HepG2 (cell line): ENCODE results near the gene CTRL. TPM values are rescaled to one million over a fixed set of nuclear protein-coding genes. Genes with fewer than 3 reads are reported as not detected.

Experiments
- AHR ChIP-seq: IDR thresholded peaks from 2 replicates; pipeline ENCODE4 v1.6.1; 2018; ENCODE audit warnings: missing genetic modification reagents, missing compliant biosample characterization
- CBX1 ChIP-seq: IDR thresholded peaks from one replicate; pipeline ENCODE4 v1.6.1; 2016; ENCODE audit warnings: antibody characterized with exemption, low read depth
- ELF3 ChIP-seq: IDR thresholded peaks from 2 replicates; pipeline ENCODE4 v1.6.1; 2016; ENCODE audit warnings: missing genetic modification reagents, missing compliant biosample characterization
- GATA4 ChIP-seq: sonication (generic); IDR thresholded peaks from 2 replicates; pipeline ENCODE4 v1.6.1; 2016; ENCODE audit warnings: antibody characterized with exemption, low read depth, borderline replicate concordance
- GTF3A ChIP-seq: sonication (generic); formaldehyde crosslinking; conservative IDR thresholded peaks from 2 replicates; pipeline ENCODE4 v1.4.0; 2020; ENCODE audit warnings: mild to moderate bottlenecking, missing genetic modification reagents
- HNF4A ChIP-seq: sonication (generic); formaldehyde crosslinking; IDR thresholded peaks from 2 replicates; pipeline ENCODE4 v1.4.0; 2020; ENCODE audit warnings: missing genetic modification reagents
- HNRNPLL ChIP-seq: fragments of 200-400 bp; formaldehyde crosslinking; IDR thresholded peaks from 2 replicates; pipeline ENCODE4 v1.6.1; 2017; ENCODE audit warnings: mild to moderate bottlenecking, low read depth, low read length; ENCODE audit not compliant: poor library complexity, severe bottlenecking
- HOXA3 ChIP-seq: sonication (generic); formaldehyde crosslinking; IDR thresholded peaks from 2 replicates; pipeline ENCODE4 v1.5.0; 2020; ENCODE audit warnings: missing genetic modification reagents
- HOXA5 ChIP-seq: sonication (generic); formaldehyde crosslinking; IDR thresholded peaks from 2 replicates; pipeline ENCODE4 v1.4.0; 2020; ENCODE audit warnings: missing genetic modification reagents
- IRF1 ChIP-seq: sonication (generic); formaldehyde crosslinking; IDR thresholded peaks from 2 replicates; pipeline ENCODE4 v1.4.0; 2020; ENCODE audit warnings: low read depth, mild to moderate bottlenecking, missing genetic modification reagents
- LCORL ChIP-seq, 2 experiments: fragments of 450-650 bp in 1 of 2; sonication (generic) in 1 of 2; formaldehyde crosslinking in 1 of 2; IDR thresholded peaks; 2 replicates each; pipeline versions ENCODE4 v1.5.0 to v1.6.1; 2017 to 2020; ENCODE audit warnings: antibody characterized with exemption in 1 of 2, missing genetic modification reagents in 1 of 2
- MYC ChIP-seq: sonication (generic); formaldehyde crosslinking; IDR thresholded peaks from 2 replicates; pipeline ENCODE4 v1.9.0; 2021; ENCODE audit warnings: missing genetic modification reagents, borderline replicate concordance
- NFE2L2 ChIP-seq: fragments of 150-350 bp; IDR thresholded peaks from 2 replicates; pipeline ENCODE4 v1.6.1; 2014; ENCODE audit warnings: low read length
- PRMT3 ChIP-seq: sonication (generic); formaldehyde crosslinking; IDR thresholded peaks from 2 replicates; pipeline ENCODE4 v1.8.1; 2022; ENCODE audit warnings: low read depth, mild to moderate bottlenecking, moderate library complexity, missing genetic modification reagents, borderline replicate concordance
- RARA ChIP-seq: IDR thresholded peaks from 2 replicates; pipeline ENCODE4 v1.6.1; 2016; ENCODE audit warnings: missing genetic modification reagents, missing compliant biosample characterization
- SRY ChIP-seq: sonication (generic); formaldehyde crosslinking; IDR thresholded peaks from 2 replicates; pipeline ENCODE4 v1.8.0; 2022; ENCODE audit warnings: mild to moderate bottlenecking, missing genetic modification reagents
- ZNF143 ChIP-seq: sonication (generic); formaldehyde crosslinking; IDR thresholded peaks from 2 replicates; pipeline ENCODE4 v1.4.0; 2020; ENCODE audit warnings: missing genetic modification reagents
- ZNF577 ChIP-seq: sonication (generic); formaldehyde crosslinking; IDR thresholded peaks from 2 replicates; pipeline ENCODE4 v1.4.0; 2020; ENCODE audit warnings: mild to moderate bottlenecking, low read depth, missing genetic modification reagents, borderline replicate concordance
- ZNF644 ChIP-seq: IDR thresholded peaks from 2 replicates; pipeline ENCODE4 v1.6.1; 2016; ENCODE audit warnings: low read depth
- ZNF710 ChIP-seq: sonication (generic); formaldehyde crosslinking; IDR thresholded peaks from 2 replicates; pipeline ENCODE4 v1.5.0; 2020; ENCODE audit warnings: mild to moderate bottlenecking, missing genetic modification reagents, borderline replicate concordance
- ZNF850 ChIP-seq: sonication (generic); formaldehyde crosslinking; conservative IDR thresholded peaks from 2 replicates; pipeline ENCODE4 v1.9.0; 2021; ENCODE audit warnings: mild to moderate bottlenecking, missing genetic modification reagents
- ZSCAN9 ChIP-seq: IDR thresholded peaks from 2 replicates; pipeline ENCODE4 v1.6.1; 2016; ENCODE audit warnings: borderline replicate concordance
- polyA plus RNA-seq, 8 experiments: library from polyadenylated mRNA; depleted of rRNA in 3 of 8; stranded (reverse) in 7 of 8; unstranded in 1 of 8; fragments of >200 nt; fragmentation: Illumina TruSeq in 4 of 8; extraction: Trizol in 4 of 8; gene quantifications; 2 replicates each; pipeline versions ENCODE4 v1.2.1 to v1.2.3, GENCODE V29; 2011 to 2016; ENCODE audit warnings: low read depth in 4 of 8, missing spikeins in 1 of 8, mixed read lengths in 1 of 8; ENCODE audit not compliant: insufficient read depth in 1 of 8
- total RNA-seq, 5 experiments: library from RNA; depleted of rRNA; stranded (reverse); fragments of >200 nt; fragmentation: Illumina TruSeq; extraction: Trizol; gene quantifications; 2 replicates each; pipeline ENCODE4 v1.2.3, GENCODE V29; 2016; ENCODE audit warnings: low read depth in 1 of 5
- TF ChIP-seq, protein P1 (sequence below): sonication (generic); formaldehyde crosslinking; IDR thresholded peaks from 2 replicates; pipeline ENCODE4 v1.8.0; 2022; ENCODE audit warnings: mild to moderate bottlenecking, missing genetic modification reagents, borderline replicate concordance
- TF ChIP-seq, protein P2 (sequence below): sonication (generic); formaldehyde crosslinking; IDR thresholded peaks from 2 replicates; pipeline ENCODE4 v1.4.0; 2020; ENCODE audit warnings: mild to moderate bottlenecking, missing genetic modification reagents

Gene CTRL
- total and polyA plus RNA-seq, 2 of the 13 experiments (the other 11 are each of a cell fraction or from before 2014, with no cell fraction given), result 1.9 to 2.7 TPM

- TF ChIP-seq, protein P1, sequence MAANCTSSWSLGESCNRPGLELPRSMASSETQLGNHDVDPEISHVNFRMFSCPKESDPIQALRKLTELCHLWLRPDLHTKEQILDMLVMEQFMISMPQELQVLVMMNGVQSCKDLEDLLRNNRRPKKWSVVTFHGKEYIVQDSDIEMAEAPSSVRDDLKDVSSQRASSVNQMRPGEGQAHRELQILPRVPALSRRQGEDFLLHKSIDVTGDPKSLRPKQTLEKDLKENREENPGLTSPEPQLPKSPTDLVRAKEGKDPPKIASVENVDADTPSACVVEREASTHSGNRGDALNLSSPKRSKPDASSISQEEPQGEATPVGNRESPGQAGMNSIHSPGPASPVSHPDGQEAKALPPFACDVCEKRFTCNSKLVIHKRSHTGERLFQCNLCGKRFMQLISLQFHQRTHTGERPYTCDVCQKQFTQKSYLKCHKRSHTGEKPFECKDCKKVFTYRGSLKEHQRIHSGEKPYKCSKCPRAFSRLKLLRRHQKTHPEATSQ (CRISPR knock-in tag), result peak; percentile 93; the same call in 1 of the 2 replicates
- peak; percentile 70 for TF ChIP-seq HNRNPLL
- no peak for TF ChIP-seq AHR (CRISPR knock-in tag)
- 0 out of 2 replicates have a peak, but pooled peaks have one; percentile 61 for TF ChIP-seq GTF3A
- TF ChIP-seq ZNF850, result no peak
- TF ChIP-seq NFE2L2, result no peak
- TF ChIP-seq ZNF710 (CRISPR knock-in tag), result peak; percentile 61; the same call in 1 of the 2 replicates
- no peak for TF ChIP-seq ZNF577
- peak; percentile 72 for TF ChIP-seq ELF3 (CRISPR knock-in tag)
- peak; percentile 64 for TF ChIP-seq CBX1
- TF ChIP-seq HOXA5, result peak; percentile 68; the same call in 1 of the 2 replicates
- TF ChIP-seq IRF1 (CRISPR knock-in tag), result no peak; the same call in none of the 2 replicates
- 0 out of 2 replicates have a peak, but pooled peaks have one; percentile 50 for TF ChIP-seq SRY
- TF ChIP-seq PRMT3, result no peak
- TF ChIP-seq ZSCAN9, result no peak; the same call in 1 of the 2 replicates
- TF ChIP-seq RARA, result peak; percentile 47; the same call in 1 of the 2 replicates
- TF ChIP-seq GATA4, result no peak
- peak; percentile 64 for TF ChIP-seq HOXA3
- peak; percentile 19; the same call in 1 of the 2 replicates for TF ChIP-seq ZNF143 (CRISPR knock-in tag)
- TF ChIP-seq, protein P2, sequence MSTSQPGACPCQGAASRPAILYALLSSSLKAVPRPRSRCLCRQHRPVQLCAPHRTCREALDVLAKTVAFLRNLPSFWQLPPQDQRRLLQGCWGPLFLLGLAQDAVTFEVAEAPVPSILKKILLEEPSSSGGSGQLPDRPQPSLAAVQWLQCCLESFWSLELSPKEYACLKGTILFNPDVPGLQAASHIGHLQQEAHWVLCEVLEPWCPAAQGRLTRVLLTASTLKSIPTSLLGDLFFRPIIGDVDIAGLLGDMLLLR (CRISPR knock-in tag), result peak; percentile 81
- TF ChIP-seq HNF4A (CRISPR knock-in tag), result peak; percentile 17; the same call in 1 of the 2 replicates
- no peak for TF ChIP-seq LCORL (IDR thresholded peaks at IDR 0.05)
- peak; percentile 55 for TF ChIP-seq LCORL (CRISPR knock-in tag; IDR thresholded peaks at IDR 0.05)
- TF ChIP-seq ZNF644 (CRISPR knock-in tag), result no peak
- peak; percentile 29 for TF ChIP-seq MYC (CRISPR knock-in tag)
Measured at GRCh38 chr16:67968400-67969253, 37.0 kb upstream of the CTRL start, which contains the start of gene SLC12A4 (continued).
